Fibroblast of pulmonary artery (primary cell): ENCODE results near the gene B3GALT4.

Experiments used
- DNase-seq: peaks from one replicate; pipeline ENCODE4 v3.0.0-alpha.2; 2010; ENCODE audit warnings: low read depth
- H3K4me3 ChIP-seq: replicated peaks from 2 replicates; pipeline ENCODE4 v1.5.1; 2011; ENCODE audit warnings: low read depth, mild to moderate bottlenecking, control low read depth, low read length, moderate library complexity
- CTCF ChIP-seq: IDR thresholded peaks from 2 replicates; pipeline ENCODE4 v1.5.1; 2011; ENCODE audit warnings: mild to moderate bottlenecking, control low read depth, low read length, inconsistent platforms; ENCODE audit errors: missing control alignments

The B3GALT4 gene

GRCh38 chr6:33294086-33294823, 17.3 kb downstream of the B3GALT4 start:
- no peak for TF ChIP-seq CTCF
- H3K4me3 ChIP-seq: no peak overlapping the region
- no peak for DNase-seq

GRCh38 chr6:33295621-33296369, 18.9 kb downstream of the B3GALT4 start:
- no peak for TF ChIP-seq CTCF
- no peak overlapping the region for H3K4me3 ChIP-seq
- DNase-seq: no peak

- peak overlapping the region; percentile 81 for H3K4me3 ChIP-seq
- DNase-seq: no peak
These were observed 20.0 kb downstream of the B3GALT4 start for GRCh38 chr6:33296797-33297405.

GRCh38 chr6:33297406-33297955, 20.6 kb downstream of the B3GALT4 start:
- DNase-seq: no peak
- TF ChIP-seq CTCF: no peak

More at GRCh38 chr6:33296797-33297405, 20.0 kb downstream of the B3GALT4 start:
- no peak for TF ChIP-seq CTCF

GRCh38 chr6:33297956-33298772, 21.2 kb downstream of the B3GALT4 start:
- TF ChIP-seq CTCF: no peak
- DNase-seq: peak; percentile 90
- peak overlapping the region; percentile 81 for H3K4me3 ChIP-seq

More at GRCh38 chr6:33297406-33297955, 20.6 kb downstream of the B3GALT4 start:
- H3K4me3 ChIP-seq: peak overlapping the region; percentile 81

GRCh38 chr6:33298773-33299236, 21.9 kb downstream of the B3GALT4 start, which contains the start of gene RGL2:
TSS of gene RGL2 (minus strand) at chr6:33298942. CDS start at chr6:33298610, 332 bp downstream.
- no peak for TF ChIP-seq CTCF
- peak; percentile 62 for DNase-seq
- peak within 1 kb of the TSS; percentile 81 for H3K4me3 ChIP-seq
